Activated T-helper 1 cell treated with Interleukin-2 at 50 U/mL for 16 hours (primary cell): ENCODE measurements around the gene KCNH2.
A peak's percentile ranks its signal among the peaks of the same experiment; 100 is the strongest.

Source experiments
- DNase-seq: peaks from one replicate; pipeline ENCODE4 v3.0.0-alpha.2; 2020; ENCODE audit warnings: low read depth

The KCNH2 gene

DNA sequence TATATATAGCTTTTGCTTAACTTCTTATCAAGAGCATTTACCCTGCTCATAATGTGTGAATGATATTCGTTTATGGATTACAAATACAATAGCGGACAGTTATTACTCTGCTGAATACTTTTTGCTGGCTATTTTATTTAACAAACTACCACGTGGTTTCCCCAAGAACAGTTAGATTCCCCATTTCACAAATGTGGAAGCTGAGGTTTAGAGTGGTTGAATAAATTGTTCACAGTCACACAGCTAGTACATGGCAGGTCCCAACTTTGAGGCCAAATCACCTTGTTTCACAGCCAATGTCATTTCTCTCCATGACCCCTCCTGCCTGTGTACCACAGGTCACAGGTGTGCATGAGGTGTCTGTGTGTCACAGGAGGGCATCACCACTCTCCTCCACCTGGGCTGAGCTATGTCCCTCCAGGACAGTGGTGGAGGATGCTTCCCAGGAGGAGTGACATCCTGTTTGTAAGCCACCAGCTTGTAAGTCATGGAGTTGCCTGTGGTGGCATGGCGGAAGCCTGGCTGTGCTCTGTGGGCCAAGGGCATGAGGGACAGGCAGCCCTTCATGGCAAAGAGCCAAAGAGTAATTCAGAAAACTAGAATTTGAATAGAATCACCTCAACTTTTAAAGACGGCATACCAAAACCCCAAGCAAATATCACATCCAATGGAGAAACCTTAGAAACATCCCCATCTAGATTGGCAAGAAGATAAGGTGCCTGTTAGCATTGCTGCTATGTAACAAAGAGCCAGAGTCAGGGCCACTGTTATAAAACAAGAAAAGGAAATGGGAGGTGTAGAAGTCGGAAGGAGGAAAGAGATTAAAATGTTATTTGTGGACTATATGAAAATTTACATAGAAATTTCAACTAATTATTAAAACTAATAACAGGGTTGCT lies 73.9 kb downstream of the KCNH2 start:
- DNase-seq, result no peak

DNA sequence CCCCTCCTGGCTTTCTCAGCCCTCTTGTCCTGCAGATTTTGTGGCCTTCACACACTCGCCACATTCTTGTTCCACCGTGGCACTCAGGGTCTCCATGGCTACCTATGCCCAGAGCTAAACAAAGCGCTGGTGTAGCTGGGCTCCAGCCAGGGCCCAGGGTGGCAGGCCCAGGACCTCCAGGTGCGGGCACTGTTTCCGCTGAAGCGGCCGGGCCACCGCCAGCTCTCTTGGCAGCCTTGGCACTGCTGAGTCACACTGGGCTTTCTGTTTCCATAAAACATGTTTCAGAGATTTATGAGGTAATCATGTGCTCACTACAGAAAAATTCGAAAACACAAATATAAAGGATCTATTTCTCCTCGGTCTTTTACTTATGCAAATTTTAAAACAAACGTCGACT lies 74.5 kb downstream of the KCNH2 start:
- no peak for DNase-seq

DNA sequence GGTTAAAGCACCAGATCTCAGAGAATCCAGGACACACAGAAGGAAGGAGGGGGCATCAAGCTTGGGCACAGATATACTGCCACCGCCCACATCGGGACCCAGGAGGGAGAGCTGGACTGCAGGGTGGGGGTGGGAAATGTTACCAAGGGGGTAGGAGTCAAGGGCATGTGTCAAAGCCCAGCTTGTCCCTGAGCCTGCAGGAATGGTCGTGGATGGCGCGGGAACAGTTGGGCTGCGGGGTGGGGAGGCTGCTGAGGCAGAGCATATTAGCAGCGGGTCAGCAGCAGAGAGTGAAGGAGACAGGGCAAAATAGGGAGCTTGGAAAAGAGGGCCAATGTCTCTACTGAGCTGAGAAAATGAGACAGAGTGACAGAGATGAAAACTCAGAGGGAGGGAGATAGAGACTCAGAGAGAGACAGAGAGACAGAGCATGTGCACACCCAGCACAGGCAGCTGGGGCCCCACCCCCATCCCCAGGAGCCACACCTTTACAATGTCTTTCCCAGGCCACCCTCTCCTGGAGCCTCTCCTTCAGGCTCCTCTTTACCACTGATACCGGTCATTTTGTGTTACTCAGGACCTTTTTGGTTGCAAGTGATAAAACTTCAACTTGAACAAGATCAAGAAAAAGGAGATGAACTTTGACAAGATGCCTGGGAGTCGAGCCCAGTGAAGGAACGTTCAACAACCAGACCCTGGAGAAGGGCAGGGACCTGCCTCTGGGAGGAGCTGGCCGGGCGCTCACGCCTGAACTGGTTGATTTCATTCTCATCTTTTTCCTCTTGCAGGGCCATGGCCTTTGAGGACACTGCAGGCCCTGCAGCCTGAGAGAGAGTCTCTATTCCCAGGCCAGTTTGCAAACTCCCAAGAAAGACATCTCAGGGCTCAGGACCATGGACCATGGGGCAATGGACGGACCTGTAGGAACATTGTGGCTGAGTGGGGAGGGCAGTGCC lies 75.8 kb downstream of the KCNH2 start:
- DNase-seq, result no peak

DNA sequence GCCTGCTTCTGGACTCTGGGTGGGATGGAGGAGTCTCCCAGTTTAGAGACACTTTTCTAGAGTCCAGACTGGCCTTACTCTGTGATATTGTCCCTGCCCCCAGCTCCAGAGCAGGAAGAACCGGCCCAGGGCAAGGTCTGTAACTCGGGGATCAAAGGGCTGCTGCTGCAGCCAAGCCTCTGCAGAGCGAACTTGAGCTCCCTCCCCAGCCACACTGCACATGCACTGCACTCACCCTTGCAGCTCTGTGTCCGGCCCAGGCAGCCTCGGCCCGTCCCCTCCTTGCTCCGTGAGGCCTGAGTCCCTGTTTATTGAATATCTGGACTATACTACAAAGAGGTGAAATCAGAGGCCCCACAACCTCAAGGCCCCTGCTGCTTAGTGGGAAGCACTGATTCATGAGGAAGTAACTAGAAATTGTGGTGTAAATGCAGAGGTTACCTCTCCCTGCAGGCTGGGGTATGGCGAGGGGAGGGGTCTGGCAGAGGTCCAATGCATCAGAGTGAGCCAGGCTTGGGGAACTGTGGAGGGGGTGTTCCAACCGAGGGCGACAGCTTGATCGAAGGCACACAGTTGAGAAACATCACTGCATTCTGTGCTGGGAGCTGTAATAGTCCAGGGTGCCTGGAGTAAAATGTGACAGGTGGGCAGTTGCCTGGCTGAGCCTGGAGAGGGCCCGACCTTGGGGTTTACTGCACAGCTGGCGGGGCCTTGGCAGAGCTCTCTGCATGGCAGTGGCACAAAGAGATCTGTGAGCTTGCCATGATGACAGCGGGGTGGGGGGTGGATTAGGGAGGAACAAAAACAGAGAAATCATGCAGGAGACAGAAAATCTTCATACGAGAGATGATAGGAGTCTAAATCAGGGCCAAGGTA lies 76.7 kb downstream of the KCNH2 start:
- no peak for DNase-seq

DNA sequence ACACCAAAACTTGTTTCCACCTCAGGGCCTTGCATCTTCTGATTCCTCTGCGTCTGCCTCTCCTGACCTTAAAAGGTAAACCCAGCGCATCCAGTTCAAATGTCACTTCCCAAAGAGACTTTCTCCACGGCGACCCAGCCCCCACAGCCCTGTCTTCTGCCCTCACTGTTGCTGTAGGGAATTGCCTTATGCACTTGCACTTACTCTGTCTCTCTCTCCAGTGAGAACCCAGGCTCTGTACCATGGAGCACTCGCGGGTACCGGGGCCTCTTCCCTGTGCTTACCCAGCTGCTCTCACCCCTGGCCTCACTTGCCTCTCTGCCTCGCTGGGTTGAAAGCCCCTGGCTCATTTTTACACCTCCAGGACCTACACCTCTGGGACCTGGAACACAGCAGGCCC lies 77.4 kb downstream of the KCNH2 start:
- no peak for DNase-seq

DNA sequence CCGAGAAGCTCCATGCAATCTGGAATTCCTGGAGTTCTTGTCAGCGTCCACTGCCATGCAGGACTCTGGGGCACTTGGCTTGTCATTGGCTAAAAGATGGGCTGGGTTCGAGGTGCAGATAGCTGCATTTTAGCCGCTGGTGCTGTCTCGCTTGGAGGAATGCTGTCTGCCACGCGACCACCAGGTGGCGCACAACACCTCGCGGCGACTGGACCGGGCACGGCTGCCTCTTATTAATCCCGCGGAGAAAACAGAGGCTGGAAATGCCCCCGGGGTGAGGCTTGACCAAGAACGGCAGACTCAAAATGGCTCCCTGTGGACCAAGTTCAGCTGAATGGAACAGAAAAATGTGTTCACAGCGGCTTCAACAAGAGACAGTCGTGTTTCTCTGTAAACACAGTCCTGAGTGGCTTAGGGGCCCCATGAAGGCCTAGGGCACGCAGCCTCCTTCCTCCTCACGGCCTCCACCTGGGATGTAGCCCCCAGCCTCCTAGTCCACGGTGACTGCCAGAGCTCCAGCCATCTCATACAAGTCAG lies 79.6 kb downstream of the KCNH2 start:
- DNase-seq, result peak; percentile 59

DNA sequence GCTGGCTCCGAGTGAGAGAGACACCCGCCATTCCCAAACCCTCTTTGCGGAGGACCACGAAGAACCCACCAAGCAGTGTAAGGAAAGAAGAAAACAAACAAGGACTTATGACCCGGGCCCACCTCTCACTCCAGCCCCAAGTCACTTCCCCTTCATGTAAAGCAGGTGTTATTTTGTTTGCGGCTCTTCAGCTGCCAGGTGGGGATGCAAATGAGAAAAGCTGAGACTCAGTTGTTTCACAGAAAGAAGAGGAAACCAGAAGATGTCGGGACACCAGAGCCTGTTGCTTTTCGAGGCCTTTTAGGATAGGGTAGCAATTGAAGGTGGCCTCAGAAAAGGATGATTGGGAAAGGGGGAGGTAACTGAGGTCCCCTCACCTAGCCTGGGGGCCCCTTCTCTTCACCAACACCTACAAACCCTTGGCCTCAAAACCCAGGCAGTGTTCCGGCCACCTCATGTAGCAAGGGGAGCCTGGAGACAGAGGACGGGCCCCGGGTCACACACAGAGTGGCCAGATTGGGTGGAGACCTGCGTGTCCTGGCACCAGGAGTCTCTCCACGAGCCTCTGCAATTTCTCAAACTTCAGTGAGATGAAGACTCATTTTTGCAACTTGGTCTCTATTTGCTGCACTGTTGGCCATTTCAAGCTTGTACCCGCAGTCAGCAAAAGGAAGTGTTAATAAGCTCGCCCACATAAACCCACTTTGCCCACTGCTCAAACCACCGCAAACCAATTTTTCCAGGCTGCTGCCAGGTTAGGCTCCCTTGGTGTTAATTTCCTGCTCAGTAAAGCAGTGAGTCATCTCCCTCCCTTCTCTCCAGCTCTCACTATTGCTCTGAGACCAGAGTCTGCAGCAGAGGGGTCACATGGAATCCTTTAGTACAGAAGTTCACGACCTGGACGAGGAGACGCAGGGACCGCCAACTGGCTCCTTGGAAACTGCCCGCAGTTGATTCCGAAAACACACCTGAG lies 80.3 kb downstream of the KCNH2 start:
- no peak for DNase-seq

DNA sequence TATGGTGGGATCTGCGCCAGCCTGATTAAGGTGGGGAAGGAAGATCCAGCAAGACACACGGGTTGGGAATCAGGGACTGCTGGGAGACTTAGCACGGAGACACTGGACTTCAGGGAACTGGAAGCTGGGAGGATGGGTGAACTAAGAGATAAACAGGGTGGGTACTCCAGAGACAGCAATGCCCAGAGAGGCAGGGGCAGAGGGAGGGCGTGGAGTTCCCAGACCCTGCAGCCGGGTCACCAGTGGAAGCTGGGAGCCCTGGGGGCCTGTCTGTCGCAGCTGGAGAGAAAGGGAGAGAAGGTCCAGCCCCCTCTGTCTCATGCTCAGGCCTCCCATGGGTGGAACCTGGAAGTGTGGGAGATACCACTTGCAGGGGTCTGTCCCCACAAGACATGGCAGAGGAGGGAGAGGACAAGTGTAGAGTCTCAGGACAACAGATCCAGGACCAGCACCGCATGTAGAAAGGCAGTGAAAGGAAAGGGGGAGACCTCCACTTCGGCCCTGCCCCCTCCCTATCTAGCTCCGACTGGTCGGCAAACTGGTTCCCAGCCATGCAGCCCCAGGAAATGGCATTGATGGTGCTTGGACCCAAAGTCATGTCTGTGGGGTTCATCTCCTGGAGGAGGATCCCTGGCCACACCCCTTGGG lies 81.4 kb downstream of the KCNH2 start:
- no peak for DNase-seq

DNA sequence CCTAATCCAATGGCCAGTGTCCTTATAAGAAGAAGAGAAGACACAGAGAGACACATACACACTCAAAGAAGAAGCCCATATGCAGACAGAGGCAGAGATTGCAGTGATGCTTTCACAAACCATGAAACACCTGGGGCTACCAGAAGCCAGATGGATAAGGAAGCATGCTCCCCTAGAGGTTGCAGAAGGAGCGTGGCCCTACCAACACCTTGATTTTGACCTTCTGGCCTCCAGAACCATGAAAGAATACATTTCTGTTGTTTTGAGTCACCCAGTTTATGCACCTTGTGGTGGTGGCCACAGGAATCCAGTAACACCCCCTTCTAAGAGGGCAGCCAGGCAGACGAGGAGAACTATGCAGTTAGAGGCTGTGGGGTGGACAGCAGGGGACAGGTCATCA lies 82.3 kb downstream of the KCNH2 start:
- no peak for DNase-seq
